ENCODE data around the gene FASTKD2.

The FASTKD2 gene

DNA sequence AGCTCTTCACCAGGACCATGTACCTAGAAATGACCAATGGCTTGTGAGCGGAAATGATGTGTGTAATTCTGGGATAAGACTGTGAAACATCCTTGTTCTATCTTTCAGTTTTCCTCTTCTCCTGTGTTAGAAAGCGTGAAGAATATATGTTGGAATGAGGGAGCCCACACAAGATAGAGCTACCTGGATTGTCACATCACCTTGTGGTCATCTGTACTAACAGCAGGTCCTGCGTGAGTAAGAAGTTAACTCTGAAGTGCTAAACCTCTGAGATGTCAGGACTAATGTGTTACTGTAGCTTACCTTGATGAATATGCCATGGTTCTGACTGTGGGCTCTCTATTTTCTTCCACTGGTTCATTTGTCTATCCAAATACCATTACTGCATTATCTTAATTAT lies 75.6 kb downstream of the FASTKD2 start:
- DNase-seq = no peak
